Liver (tissue), 9 donors: ENCODE data around the gene LRRN2. TPM values are rescaled to one million over a fixed set of nuclear protein-coding genes. Genes with fewer than 3 reads are reported as not detected.

Experiments
- DNase-seq: peaks from one replicate; pipeline ENCODE4 v3.0.0-alpha.2; 2017; ENCODE audit warnings: low spot score
- H3K27ac ChIP-seq, 2 donors: one replicate each; pipeline ENCODE4 v1.7.0; 2013; ENCODE audit warnings: inconsistent platforms in 2 of 2, low read length in 2 of 2, control low read depth in 1 of 2, low read depth in 1 of 2, mild to moderate bottlenecking in 1 of 2
- H3K27me3 ChIP-seq, 4 donors: one replicate each; pipeline versions ENCODE4 v1.6.1 to v1.7.0; 2013; ENCODE audit warnings: low read length in 3 of 4, inconsistent platforms in 1 of 4, mild to moderate bottlenecking in 1 of 4, moderate library complexity in 1 of 4; ENCODE audit not compliant: control insufficient read depth in 4 of 4, insufficient read depth in 4 of 4
- H3K36me3 ChIP-seq, 4 donors: one replicate each; pipeline versions ENCODE4 v1.6.1 to v1.7.0; 2013; ENCODE audit warnings: low read length in 3 of 4, mild to moderate bottlenecking in 3 of 4, low read depth in 1 of 4, moderate library complexity in 1 of 4; ENCODE audit not compliant: control insufficient read depth in 4 of 4, insufficient read depth in 3 of 4
- H3K4me1 ChIP-seq, 4 donors: one replicate each; pipeline versions ENCODE4 v1.6.1 to v1.7.0; 2013; ENCODE audit warnings: low read length in 3 of 4, mild to moderate bottlenecking in 3 of 4, moderate library complexity in 1 of 4; ENCODE audit not compliant: control insufficient read depth in 4 of 4, insufficient read depth in 4 of 4
- H3K4me3 ChIP-seq, 3 donors: one replicate each; pipeline versions ENCODE4 v1.6.1 to v1.7.0; 2013; ENCODE audit warnings: low read length in 3 of 3, control low read depth in 1 of 3, low read depth in 1 of 3, mild to moderate bottlenecking in 1 of 3
- H3K9ac ChIP-seq, 2 donors: one replicate each; pipeline ENCODE4 v1.7.0; 2013; ENCODE audit warnings: low read length in 2 of 2, mild to moderate bottlenecking in 2 of 2, moderate library complexity in 2 of 2, control low read depth in 1 of 2, low read depth in 1 of 2
- H3K9me3 ChIP-seq, 4 donors: one replicate each; pipeline versions ENCODE4 v1.6.1 to v1.7.0; 2013; ENCODE audit warnings: low read length in 3 of 4; ENCODE audit not compliant: control insufficient read depth in 4 of 4
- EGR1 ChIP-seq, 2 donors: IDR thresholded peaks; 2 replicates each; pipeline ENCODE4 v1.6.1; 2016 to 2018; ENCODE audit warnings: antibody characterized with exemption in 2 of 2, low read depth in 2 of 2
- FOXA2 ChIP-seq: IDR thresholded peaks from 2 replicates; pipeline ENCODE4 v1.6.1; 2016; ENCODE audit warnings: antibody characterized with exemption
- GABPA ChIP-seq, 2 donors: IDR thresholded peaks in 1 of 2; conservative IDR thresholded peaks in 1 of 2; 2 replicates each; pipeline ENCODE4 v1.6.1; 2016; ENCODE audit warnings: antibody characterized with exemption in 2 of 2, mild to moderate bottlenecking in 1 of 2, moderate library complexity in 1 of 2
- HNF4A ChIP-seq, 2 donors: conservative IDR thresholded peaks; 2 replicates each; pipeline ENCODE4 v1.6.1; 2016; ENCODE audit warnings: antibody characterized with exemption in 2 of 2, mild to moderate bottlenecking in 2 of 2
- JUND ChIP-seq, 2 donors: IDR thresholded peaks; 2 replicates each; pipeline ENCODE4 v1.6.1; 2016; ENCODE audit warnings: antibody characterized with exemption in 2 of 2
- RAD21 ChIP-seq, 2 donors: IDR thresholded peaks; 2 replicates each; pipeline ENCODE4 v1.6.1; 2016; ENCODE audit warnings: antibody characterized with exemption in 2 of 2, mild to moderate bottlenecking in 2 of 2
- REST ChIP-seq: IDR thresholded peaks from 2 replicates; pipeline ENCODE4 v1.6.1; 2016; ENCODE audit warnings: antibody characterized with exemption, mild to moderate bottlenecking
- YY1 ChIP-seq: IDR thresholded peaks from 2 replicates; pipeline ENCODE4 v1.6.1; 2016; ENCODE audit warnings: antibody characterized with exemption, mild to moderate bottlenecking
- ZBTB33 ChIP-seq: IDR thresholded peaks from 2 replicates; pipeline ENCODE4 v1.6.1; 2016; ENCODE audit warnings: antibody characterized with exemption
- WGBS: extraction: QIAGEN DNeasy Blood & Tissue Kit; methylation state at CpG from one replicate; pipeline ENCODE4 v1.1.7; 2013; 5-methylcytosine and 5-hydroxymethylcytosine counted together
- polyA plus RNA-seq, 2 donors: library from polyadenylated mRNA; stranded (reverse) in 1 of 2; unstranded in 1 of 2; fragments of 200-250 nt in 1 of 2; fragments of >200 nt in 1 of 2; fragmentation: Nextera tagmentation in 1 of 2; extraction: Ambion mirVana in 1 of 2; gene quantifications; one replicate each; pipeline versions ENCODE4 v1.2.1 to v1.2.3, GENCODE V29; 2013 to 2015
- total RNA-seq, 2 donors: library from RNA; depleted of rRNA; stranded (reverse); fragments of >200 nt; gene quantifications; one replicate each; pipeline ENCODE4 v1.2.3, GENCODE V29; 2014
- TF ChIP-seq, protein P1 (sequence below): IDR thresholded peaks from 2 replicates; pipeline ENCODE4 v1.6.1; 2016; ENCODE audit warnings: antibody characterized with exemption
- donor health status: healthy.
- donor health status: healthy.
- donor health status: healthy.
- donor health status: healthy.
- donor health status: healthy.

Gene LRRN2
- total and polyA plus RNA-seq, 4 donors: 0.13 to 2.8 (median 0.28) TPM

DNA sequence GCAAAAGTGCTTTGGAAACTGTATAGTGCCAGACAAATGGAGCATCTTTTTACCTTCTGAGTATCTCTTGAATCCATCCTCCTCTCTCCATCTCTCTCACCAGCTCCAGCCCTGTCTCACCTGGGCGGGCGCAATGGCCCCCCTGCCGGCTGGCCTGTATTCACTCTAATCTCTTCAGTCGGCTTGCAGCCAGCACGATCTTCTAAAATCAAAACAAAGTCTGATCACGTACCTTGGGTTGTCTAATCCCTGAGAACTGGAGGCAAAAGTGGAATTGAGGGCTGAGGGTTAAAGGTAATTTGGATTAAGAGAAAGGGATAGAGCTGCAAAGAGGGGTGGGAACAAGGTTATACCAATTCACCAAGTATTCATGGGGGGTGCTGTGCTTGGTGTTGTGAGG, 46.0 kb upstream of the LRRN2 start:
- H3K9ac ChIP-seq: no peak overlapping the region
- TF ChIP-seq FOXA2: no peak
- no peak for TF ChIP-seq HNF4A (conservative IDR thresholded peaks at IDR 0.05)
- no peak for TF ChIP-seq RAD21 (IDR thresholded peaks at IDR 0.05)
- TF ChIP-seq JUND (IDR thresholded peaks at IDR 0.05): no peak
- TF ChIP-seq, protein P1, sequence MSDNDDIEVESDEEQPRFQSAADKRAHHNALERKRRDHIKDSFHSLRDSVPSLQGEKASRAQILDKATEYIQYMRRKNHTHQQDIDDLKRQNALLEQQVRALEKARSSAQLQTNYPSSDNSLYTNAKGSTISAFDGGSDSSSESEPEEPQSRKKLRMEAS: no peak
- TF ChIP-seq EGR1 (IDR thresholded peaks at IDR 0.05; ENCODE audit: low read depth in 2 of 2): no peak
- TF ChIP-seq REST: no peak
- no peak for TF ChIP-seq YY1
- TF ChIP-seq ZBTB33: no peak
- no peaks in the 10 kb centered on the region for H3K9me3 ChIP-seq
- no peaks in the 10 kb centered on the region for H3K4me1 ChIP-seq
- H3K27ac ChIP-seq: no peak overlapping the region
- no peak for DNase-seq
- H3K4me3 ChIP-seq: no peak overlapping the region
- no peaks in the 10 kb centered on the region for H3K27me3 ChIP-seq
- no peaks in the 10 kb centered on the region for H3K36me3 ChIP-seq
- 63% methylated on average over 6 of the region's 6 CpGs for WGBS

DNA sequence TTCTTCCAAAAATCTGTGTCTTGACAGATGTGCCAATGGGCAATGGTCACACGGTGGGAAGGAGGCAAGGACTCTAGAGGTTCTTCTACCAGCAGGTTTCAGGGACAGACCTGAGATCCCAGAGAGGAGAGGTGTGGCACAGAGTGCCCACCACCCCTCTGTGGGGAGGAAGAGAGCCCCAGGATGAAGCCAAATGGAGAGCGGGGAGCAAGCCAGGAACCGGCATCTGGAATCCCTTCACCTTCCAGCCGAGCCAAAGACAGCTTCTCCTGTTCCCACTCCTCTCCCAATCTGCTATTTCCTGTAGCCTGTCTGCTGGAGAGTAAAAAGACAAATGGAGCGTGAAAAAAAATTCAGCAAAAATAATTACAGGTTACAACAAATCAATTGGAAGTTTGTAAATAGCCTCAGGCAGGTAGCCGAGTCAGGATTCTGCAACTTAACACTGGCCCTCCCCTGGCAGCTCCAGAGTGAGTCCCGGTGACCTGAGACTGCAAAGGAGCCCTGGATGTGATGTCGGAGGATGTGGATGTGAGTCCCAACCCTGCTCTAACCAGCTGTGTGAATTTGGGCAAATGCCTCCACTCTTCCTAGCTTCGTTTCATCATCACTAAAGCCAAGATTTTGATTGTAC, 45.4 kb upstream of the LRRN2 start:
- Histone ChIP-seq H3K27me3 (no peaks in the 10 kb centered on the region), H3K36me3 (no peaks in the 10 kb centered on the region), H3K4me1 (no peaks in the 10 kb centered on the region), H3K9ac (no peak overlapping the region), H3K9me3 (no peaks in the 10 kb centered on the region), H3K27ac (no peak overlapping the region), H3K4me3 (no peak overlapping the region)
- TF ChIP-seq ZBTB33: no peak
- no peak for TF ChIP-seq YY1
- TF ChIP-seq HNF4A (conservative IDR thresholded peaks at IDR 0.05): no peak
- no peak for TF ChIP-seq REST
- no peak for TF ChIP-seq GABPA (IDR thresholded peaks at IDR 0.05 in 1 of 2, conservative IDR thresholded peaks at IDR 0.05 in 1 of 2)
- TF ChIP-seq, protein P1: no peak
- 68% methylated on average over 9 of the region's 9 CpGs for WGBS
- DNase-seq: peak; percentile 14
